DOHH2 (cell line): ENCODE data around the gene SH3D19.

Experiments
- H3F3A ChIP-seq: fragments of 200-600 bp; sonication (generic), shearing (Covaris generic); 2 replicates; pipeline ENCODE4 v1.6.0; 2016; ENCODE audit warnings: antibody characterized with exemption, mild to moderate bottlenecking; ENCODE audit not compliant: control insufficient read depth, insufficient read depth
- H3K27ac ChIP-seq: fragments of 200-600 bp; sonication (generic); 2 replicates; pipeline ENCODE4 v1.5.1; 2014; ENCODE audit warnings: low read depth, mild to moderate bottlenecking, low read length, moderate library complexity
- H3K27me3 ChIP-seq: fragments of 200-600 bp; sonication (generic); 2 replicates; pipeline ENCODE4 v1.6.1; 2014; ENCODE audit warnings: mild to moderate bottlenecking, low read length, mixed read lengths; ENCODE audit not compliant: control insufficient read depth
- H3K36me3 ChIP-seq: fragments of 200-600 bp; sonication (generic); 2 replicates; pipeline ENCODE4 v1.6.1; 2014; ENCODE audit warnings: mild to moderate bottlenecking, low read length, moderate library complexity, mixed read lengths; ENCODE audit not compliant: control insufficient read depth
- H3K4me1 ChIP-seq: fragments of 200-600 bp; sonication (generic); 2 replicates; pipeline ENCODE4 v1.6.1; 2014; ENCODE audit warnings: mild to moderate bottlenecking, low read length, mixed read lengths; ENCODE audit not compliant: control insufficient read depth
- H3K4me2 ChIP-seq: fragments of 200-600 bp; sonication (generic); 2 replicates; pipeline ENCODE4 v1.6.0; 2014; ENCODE audit warnings: mild to moderate bottlenecking, low read length, moderate library complexity
- H3K4me3 ChIP-seq: fragments of 200-600 bp; sonication (generic); 2 replicates; pipeline ENCODE4 v1.5.1; 2014; ENCODE audit warnings: mild to moderate bottlenecking, low read length, mixed read lengths
- H3K79me2 ChIP-seq: fragments of 200-600 bp; sonication (generic); 2 replicates; pipeline ENCODE4 v1.6.1; 2014; ENCODE audit warnings: mild to moderate bottlenecking, low read length, mixed read lengths; ENCODE audit not compliant: control insufficient read depth
- H3K9me2 ChIP-seq: fragments of 200-600 bp; sonication (generic); replicated peaks from 2 replicates; pipeline ENCODE4 v1.6.1; 2014; ENCODE audit warnings: mild to moderate bottlenecking, low read length, mixed read lengths; ENCODE audit not compliant: control insufficient read depth
- H3K9me3 ChIP-seq: fragments of 200-600 bp; sonication (generic); 2 replicates; pipeline ENCODE4 v1.6.1; 2014; ENCODE audit warnings: antibody characterized with exemption, low read length, mixed read lengths; ENCODE audit not compliant: control insufficient read depth, insufficient read depth
- H4K20me1 ChIP-seq: fragments of 200-600 bp; sonication (generic); 2 replicates; pipeline ENCODE4 v1.6.0; 2014; ENCODE audit warnings: low read depth, mild to moderate bottlenecking, antibody characterized with exemption, low read length, moderate library complexity; ENCODE audit not compliant: control insufficient read depth, insufficient read depth
- CTCF ChIP-seq: fragments of 200-600 bp; sonication (generic); IDR thresholded peaks from one replicate; pipeline ENCODE4 v1.5.1; 2014; ENCODE audit warnings: antibody characterized with exemption, mild to moderate bottlenecking, low read depth, low read length; ENCODE audit not compliant: poor library complexity, severe bottlenecking
- EZH2phosphoT487 ChIP-seq: fragments of 200-600 bp; sonication (generic); IDR thresholded peaks from 2 replicates; pipeline ENCODE4 v1.6.1; 2017; ENCODE audit warnings: borderline replicate concordance, mild to moderate bottlenecking, antibody characterized with exemption, low read length, moderate library complexity, mixed read lengths

SH3D19 gene

GRCh38 chr4:151176685-151177084 lies 148.7 kb downstream of the SH3D19 start:
- H3K9me3 ChIP-seq: no peaks in the 10 kb centered on the region
- H3K9me2 ChIP-seq: no peaks in the 10 kb centered on the region
- H4K20me1 ChIP-seq: no peaks in the 10 kb centered on the region
- no peaks in the 10 kb centered on the region for H3K4me1 ChIP-seq
- no peaks in the 10 kb centered on the region for H3F3A ChIP-seq
- TF ChIP-seq EZH2phosphoT487 (no peak), CTCF (no peak)
- no peak overlapping the region for H3K4me2 ChIP-seq
- no peak overlapping the region for H3K4me3 ChIP-seq
- H3K36me3 ChIP-seq: no peaks in the 10 kb centered on the region
- H3K79me2 ChIP-seq: no peaks in the 10 kb centered on the region
- H3K27ac ChIP-seq: no peak overlapping the region
- peaks cover 2% of the 10 kb centered on the region; the same call in 1 of the 2 replicates for H3K27me3 ChIP-seq

GRCh38 chr4:151175754-151176631 lies 149.4 kb downstream of the SH3D19 start:
- H4K20me1 ChIP-seq: no peaks in the 10 kb centered on the region
- no peak for TF ChIP-seq CTCF
- no peak for TF ChIP-seq EZH2phosphoT487
- no peak overlapping the region for H3K4me2 ChIP-seq
- H3K9me3 ChIP-seq: no peaks in the 10 kb centered on the region
- no peaks in the 10 kb centered on the region for H3K4me1 ChIP-seq
- no peaks in the 10 kb centered on the region for H3K79me2 ChIP-seq
- H3K4me3 ChIP-seq: no peak overlapping the region
- no peak overlapping the region for H3K27ac ChIP-seq
- H3K9me2 ChIP-seq: no peaks in the 10 kb centered on the region
- H3K27me3 ChIP-seq: peaks cover 5% of the 10 kb centered on the region; the same call in 1 of the 2 replicates
- no peaks in the 10 kb centered on the region for H3K36me3 ChIP-seq
- H3F3A ChIP-seq: no peaks in the 10 kb centered on the region

GRCh38 chr4:151175233-151175632 lies 150.2 kb downstream of the SH3D19 start:
- no peaks in the 10 kb centered on the region for H3K79me2 ChIP-seq
- H3K27ac ChIP-seq: no peak overlapping the region
- no peak overlapping the region for H3K4me2 ChIP-seq
- no peaks in the 10 kb centered on the region for H3K36me3 ChIP-seq
- peaks cover 5% of the 10 kb centered on the region; the same call in 1 of the 2 replicates for H3K27me3 ChIP-seq
- no peak overlapping the region for H3K4me3 ChIP-seq
- no peaks in the 10 kb centered on the region for H3K4me1 ChIP-seq
- H4K20me1 ChIP-seq: no peaks in the 10 kb centered on the region
- no peak for TF ChIP-seq CTCF
- no peak for TF ChIP-seq EZH2phosphoT487
- no peaks in the 10 kb centered on the region for H3K9me3 ChIP-seq
- H3F3A ChIP-seq: no peaks in the 10 kb centered on the region
- no peaks in the 10 kb centered on the region for H3K9me2 ChIP-seq
